CD4-positive, CD25-positive, alpha-beta regulatory T cell (primary cell): ENCODE data around the gene PPEF1. TPM values are rescaled to one million over a fixed set of nuclear protein-coding genes. Genes with fewer than 3 reads are reported as not detected.
A peak's percentile ranks its signal among the peaks of the same experiment; 100 is the strongest.

Source experiments
- ATAC-seq, 2 donors: fragments of 150-1000 bp; cut with Tn5 transposase; one replicate each; pipeline ENCODE4 v1.10.0; 2021; ENCODE audit warnings: low read depth in 2 of 2, moderate number of reproducible peaks in 2 of 2, moderate library complexity in 1 of 2
- DNase-seq, 3 donors: peaks; one replicate each; pipeline versions ENCODE4 v3.0.0 to v3.0.0-alpha.2; 2012 to 2022; ENCODE audit warnings: mixed read lengths in 1 of 3
- H3K27ac ChIP-seq: one replicate; pipeline ENCODE4 v1.7.0; 2013; ENCODE audit warnings: mild to moderate bottlenecking, low read length; ENCODE audit not compliant: insufficient read depth, poor library complexity, severe bottlenecking
- H3K27me3 ChIP-seq: one replicate; pipeline ENCODE4 v1.7.0; 2013; ENCODE audit warnings: low read length; ENCODE audit not compliant: control insufficient read depth, insufficient read depth
- H3K36me3 ChIP-seq: one replicate; pipeline ENCODE4 v1.7.0; 2013; ENCODE audit warnings: mild to moderate bottlenecking, low read length, moderate library complexity; ENCODE audit not compliant: control insufficient read depth, insufficient read depth
- H3K4me1 ChIP-seq: 2 replicates; pipeline ENCODE4 v1.7.0; 2013; ENCODE audit warnings: mild to moderate bottlenecking, low read length; ENCODE audit not compliant: insufficient read depth, control insufficient read depth, poor library complexity, severe bottlenecking
- H3K4me3 ChIP-seq: one replicate; pipeline ENCODE4 v1.7.0; 2013; ENCODE audit warnings: low read depth, mild to moderate bottlenecking, low read length, moderate library complexity
- H3K9me3 ChIP-seq, 2 experiments: 1 replicate in 1 of 2; 2 replicates in 1 of 2; pipeline ENCODE4 v1.7.0; 2013; ENCODE audit warnings: low read length in 2 of 2, mild to moderate bottlenecking in 1 of 2, moderate library complexity in 1 of 2; ENCODE audit not compliant: control insufficient read depth in 2 of 2
- H3K27ac Mint-ChIP-seq, 3 donors: one replicate each; pipeline ENCODE4 v1.8.0; 2020 to 2022; ENCODE audit warnings: mild to moderate bottlenecking in 3 of 3, mixed read lengths in 3 of 3, moderate library complexity in 2 of 3
- H3K27me3 Mint-ChIP-seq: one replicate; pipeline ENCODE4 v1.8.0; 2022; ENCODE audit warnings: mild to moderate bottlenecking, mixed read lengths
- H3K36me3 Mint-ChIP-seq: one replicate; pipeline ENCODE4 v1.8.0; 2020; ENCODE audit warnings: mixed read lengths
- H3K4me1 Mint-ChIP-seq, 4 donors: one replicate each; pipeline ENCODE4 v1.8.0; 2020 to 2022; ENCODE audit warnings: mixed read lengths in 4 of 4, mild to moderate bottlenecking in 1 of 4
- H3K4me3 Mint-ChIP-seq, 4 donors: one replicate each; pipeline ENCODE4 v1.8.0; 2020 to 2022; ENCODE audit warnings: mild to moderate bottlenecking in 4 of 4, mixed read lengths in 4 of 4, moderate library complexity in 3 of 4
- H3K9me3 Mint-ChIP-seq, 7 donors: one replicate each; pipeline ENCODE4 v1.8.0; 2020 to 2022; ENCODE audit warnings: mixed read lengths in 7 of 7, mild to moderate bottlenecking in 3 of 7, moderate library complexity in 2 of 7
- polyA plus RNA-seq, 4 donors: library from polyadenylated mRNA; unstranded; fragments of 300-500 nt; fragmentation: Illumina TruSeq; gene quantifications; one replicate each; pipeline ENCODE4 v1.2.3, GENCODE V29; 2021
- total RNA-seq: library from RNA; stranded (reverse); gene quantifications from one replicate; pipeline ENCODE4 v1.2.3, GENCODE V29; 2022

The PPEF1 gene
- total and polyA plus RNA-seq, 5 donors from 2014 or later: 0.59 TPM; not detected in 4

DNA sequence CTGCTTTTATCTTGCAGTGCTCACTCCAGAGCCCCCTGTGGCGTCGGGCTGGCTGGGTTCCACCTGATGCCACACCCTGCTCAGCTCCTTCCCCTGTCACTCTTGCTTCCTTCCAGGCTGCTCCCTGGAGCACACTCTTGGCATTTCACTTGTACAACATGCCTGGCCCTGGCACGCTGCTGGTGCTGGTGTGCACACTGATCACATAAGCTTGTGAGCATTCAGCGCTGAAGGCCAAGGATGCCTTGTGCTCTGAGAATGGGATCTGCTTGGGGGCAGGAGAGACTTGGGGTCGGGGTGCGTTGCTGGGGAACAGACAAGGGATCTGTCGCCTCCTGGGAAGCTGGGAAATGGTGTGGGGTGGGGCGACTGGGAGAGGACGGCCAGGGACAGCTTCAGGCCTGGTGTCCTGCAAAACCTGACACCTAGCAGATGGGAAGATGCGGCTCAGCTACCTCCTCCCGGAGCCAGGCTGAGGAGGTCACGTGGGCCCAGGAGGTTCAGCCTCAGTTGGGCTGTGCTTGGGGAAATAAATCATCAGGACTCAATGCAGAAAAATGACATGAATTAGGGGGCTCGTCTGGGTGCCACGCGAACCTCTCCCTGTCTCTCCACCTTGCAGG lies 167.9 kb downstream of the PPEF1 start:
- H3K27ac Mint-ChIP-seq: peak overlapping the region in 1 of 3 donors; percentile 85

DNA sequence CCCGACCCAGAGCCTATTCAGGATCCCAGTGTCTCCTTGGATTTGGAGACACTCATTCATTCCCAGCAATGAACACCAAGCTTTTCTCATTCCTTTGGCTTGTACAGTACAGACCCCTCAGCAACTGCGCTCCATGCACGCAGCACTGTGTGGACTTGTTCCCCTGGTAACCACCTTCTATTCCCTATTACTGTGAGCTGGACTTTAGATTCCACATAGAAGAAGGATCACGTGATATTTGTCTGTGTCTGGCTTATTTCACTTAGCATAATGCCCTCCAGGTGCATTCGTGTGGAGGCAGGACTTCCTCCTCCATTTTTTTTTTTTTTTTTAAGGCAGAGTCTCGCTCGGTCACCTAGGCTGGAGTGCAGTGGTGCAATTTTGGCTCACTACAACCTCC lies 170.0 kb downstream of the PPEF1 start:
- H3K36me3 Mint-ChIP-seq: no peaks in the 10 kb centered on the region
- peaks cover 0 to 4% (median 0%) of the 10 kb centered on the region in 7 donors for H3K9me3 Mint-ChIP-seq
- no peak overlapping the region for H3K27ac ChIP-seq
- no peaks in the 10 kb centered on the region for H3K27me3 ChIP-seq
- H3K27ac Mint-ChIP-seq: no peak overlapping the region
- no peak overlapping the region for H3K4me3 Mint-ChIP-seq
- peaks cover 0 to 2% (median 0%) of the 10 kb centered on the region in 4 donors for H3K4me1 Mint-ChIP-seq
- H3K4me3 ChIP-seq: no peak overlapping the region
- ATAC-seq (no peak), DNase-seq (no peak)
- no peaks in the 10 kb centered on the region for H3K36me3 ChIP-seq
- peaks cover 4% of the 10 kb centered on the region for H3K27me3 Mint-ChIP-seq
- no peaks in the 10 kb centered on the region for H3K9me3 ChIP-seq
- no peaks in the 10 kb centered on the region for H3K4me1 ChIP-seq

More for the DNA sequence above, 167.9 kb downstream of the PPEF1 start:
- ATAC-seq (no peak), DNase-seq (no peak)
- H3K4me1 ChIP-seq: no peaks in the 10 kb centered on the region
- H3K9me3 ChIP-seq: no peaks in the 10 kb centered on the region
- H3K27me3 ChIP-seq: no peaks in the 10 kb centered on the region
- H3K9me3 Mint-ChIP-seq: peaks cover 0 to 2% (median 0%) of the 10 kb centered on the region in 7 donors
- peaks cover 4% of the 10 kb centered on the region for H3K27me3 Mint-ChIP-seq
- H3K4me1 Mint-ChIP-seq: no peaks in the 10 kb centered on the region
- H3K27ac ChIP-seq: no peak overlapping the region
- H3K36me3 ChIP-seq: no peaks in the 10 kb centered on the region
- H3K36me3 Mint-ChIP-seq: no peaks in the 10 kb centered on the region
- H3K4me3 ChIP-seq: no peak overlapping the region
- H3K4me3 Mint-ChIP-seq: no peak overlapping the region

Other genes with a start within 250 kb of the PPEF1 start
- not detected for gene RS1, start 35.5 kb upstream of the PPEF1 start, total RNA-seq
- gene RS1, start 35.5 kb upstream of the PPEF1 start, polyA plus RNA-seq: not detected